Sigmoid colon (tissue), 7 donors: ENCODE data around the gene OPA3. TPM values are rescaled to one million over a fixed set of nuclear protein-coding genes. Genes with fewer than 3 reads are reported as not detected.

Experiments used
- DNase-seq: peaks from one replicate; pipeline ENCODE4 v3.0.0-alpha.2; 2019
- H3K27ac ChIP-seq, 4 donors: fragments of 200-600 bp; sonication (generic); one replicate each; pipeline ENCODE4 v1.5.1; 2016 to 2019; ENCODE audit warnings: mild to moderate bottlenecking in 1 of 4
- H3K27me3 ChIP-seq, 3 donors: fragments of 200-600 bp; sonication (generic); one replicate each; pipeline ENCODE4 v1.5.1; 2019; ENCODE audit warnings: mild to moderate bottlenecking in 1 of 3
- H3K36me3 ChIP-seq, 4 donors: fragments of 200-600 bp; sonication (generic); one replicate each; pipeline ENCODE4 v1.5.1; 2016 to 2019
- H3K4me1 ChIP-seq, 4 donors: fragments of 200-600 bp; sonication (generic); one replicate each; pipeline ENCODE4 v1.5.1; 2017 to 2019
- H3K4me3 ChIP-seq, 4 donors: fragments of 200-600 bp; sonication (generic); one replicate each; pipeline ENCODE4 v1.5.1; 2017 to 2019; ENCODE audit warnings: mild to moderate bottlenecking in 2 of 4, moderate library complexity in 1 of 4
- H3K9me3 ChIP-seq, 4 donors: fragments of 200-600 bp in 3 of 4; sonication (generic) in 3 of 4; one replicate each; pipeline versions ENCODE4 v1.5.1 to v1.6.1; 2013 to 2019
- CTCF ChIP-seq, 4 experiments: fragments of 450-650 bp in 3 of 4; fragments of 200-600 bp in 1 of 4; IDR thresholded peaks; one replicate each; pipeline ENCODE4 v1.5.1; 2016 to 2019; ENCODE audit warnings: antibody characterized with exemption in 4 of 4, mild to moderate bottlenecking in 3 of 4, moderate library complexity in 2 of 4
- EP300 ChIP-seq, 4 donors: sonication (generic); formaldehyde crosslinking; IDR thresholded peaks; one replicate each; pipeline ENCODE4 v1.6.1; 2017; ENCODE audit warnings: antibody characterized with exemption in 4 of 4
- POLR2A ChIP-seq, 2 donors: fragments of 450-650 bp; IDR thresholded peaks; one replicate each; pipeline ENCODE4 v1.6.1; 2016; ENCODE audit warnings: antibody characterized with exemption in 2 of 2, mild to moderate bottlenecking in 2 of 2, moderate library complexity in 2 of 2
- POLR2AphosphoS5 ChIP-seq, 4 donors: sonication (generic); formaldehyde crosslinking; IDR thresholded peaks; one replicate each; pipeline ENCODE4 v1.6.1; 2017; ENCODE audit warnings: antibody characterized with exemption in 4 of 4
- whole genome bisulfite sequencing, 2 donors: extraction: QIAGEN DNeasy Blood & Tissue Kit; methylation state at CpG; one replicate each; pipeline ENCODE4 v1.1.7; 2013; 5-methylcytosine and 5-hydroxymethylcytosine counted together
- intact Hi-C: fragments of 100-400 bp; cut with DNase I; formaldehyde crosslinking; loops from one replicate; pipeline ENCODE4 v1.15.1; 2023
- polyA plus RNA-seq, 3 donors: library from polyadenylated mRNA; stranded (reverse); fragments of 200-250 nt; gene quantifications; one replicate each; pipeline ENCODE4 v1.2.3, GENCODE V29; 2013
- total RNA-seq, 4 donors: library from RNA; depleted of rRNA; stranded (reverse); fragments of >200 nt; gene quantifications; one replicate each; pipeline ENCODE4 v1.1.0, GENCODE V29; 2016
- donor health status: healthy with polysubstance abuse.
- donor health status: Bipolar disorder and iron deficiency.
- donor health status: healthy.

The OPA3 gene
- total and polyA plus RNA-seq, 7 donors, result 3.0 to 11.3 (median 7.2) TPM

DNA sequence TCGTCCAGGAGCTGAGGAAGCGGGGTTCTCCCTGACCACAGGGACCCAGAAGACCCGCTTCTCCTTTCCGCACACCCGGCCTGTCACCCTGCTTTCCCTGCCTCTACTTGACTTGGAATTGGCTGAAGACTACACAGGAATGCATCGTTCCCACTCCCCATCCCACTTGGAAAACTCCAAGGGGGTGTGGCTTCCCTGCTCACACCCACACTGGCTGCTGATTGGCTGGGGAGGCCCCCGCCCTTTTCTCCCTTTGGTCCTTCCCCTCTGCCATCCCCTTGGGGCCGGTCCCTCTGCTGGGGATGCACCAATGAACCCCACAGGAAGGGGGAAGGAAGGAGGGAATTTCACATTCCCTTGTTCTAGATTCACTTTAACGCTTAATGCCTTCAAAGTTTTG is 58.5 kb downstream of the OPA3 start:
- peak; percentile 83 for DNase-seq
- Histone ChIP-seq H3K27me3 (peaks cover 0 to 11% (median 0%) of the 10 kb centered on the region in 3 donors), H3K27ac (peak overlapping the region in 3 of 4 donors; percentile 3 to 47 (median 42)), H3K4me3 (no peak overlapping the region), H3K4me1 (peaks cover 0 to 23% (median 20%) of the 10 kb centered on the region in 4 donors), H3K9me3 (no peaks in the 10 kb centered on the region), H3K36me3 (peaks cover 26 to 64% (median 45%) of the 10 kb centered on the region in 4 donors)
- TF ChIP-seq POLR2AphosphoS5 (IDR thresholded peaks at IDR 0.05), result peak in 1 of 4 donors; percentile 19
- TF ChIP-seq POLR2A (IDR thresholded peaks at IDR 0.05), result no peak
- TF ChIP-seq EP300 (IDR thresholded peaks at IDR 0.05), result no peak
- intact Hi-C loops, result loop anchor here (5.0 kb wide), 1 partner anchor 41 kb away; no protein-coding TSS in a partner anchor
- WGBS, 2 donors, result 74 to 76% methylated on average over 9 of the region's 9 CpGs

DNA sequence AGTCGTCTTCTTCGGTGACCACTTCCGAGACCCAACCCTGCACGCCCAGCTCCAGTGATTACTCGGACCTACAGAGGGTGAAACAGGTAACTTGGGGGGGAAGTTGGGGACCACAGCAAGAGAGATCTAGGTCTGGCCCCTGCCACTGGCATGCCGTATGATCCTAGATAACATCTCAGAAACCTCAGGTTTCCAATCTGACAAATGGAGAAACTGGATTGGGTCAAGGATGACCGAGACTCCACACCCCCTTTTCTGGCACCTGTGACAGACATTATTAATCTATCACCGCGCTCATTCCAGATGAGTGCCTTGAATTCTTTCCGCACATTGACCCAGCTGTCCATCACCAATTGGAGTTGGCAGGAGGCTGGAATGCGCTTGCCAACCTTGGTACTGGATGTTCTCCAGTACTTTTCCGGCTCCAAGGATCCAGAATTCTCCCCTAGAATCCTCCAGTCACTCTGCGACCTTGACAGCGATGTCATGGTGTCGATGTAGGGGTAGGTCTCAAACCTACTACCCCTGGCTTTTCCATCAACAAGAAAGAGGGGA is 60.0 kb downstream of the OPA3 start:
- peaks cover 32 to 79% (median 58%) of the 10 kb centered on the region in 4 donors for H3K36me3 ChIP-seq
- TF ChIP-seq POLR2A (IDR thresholded peaks at IDR 0.05) (no peak), CTCF (IDR thresholded peaks at IDR 0.05) (no peak), EP300 (IDR thresholded peaks at IDR 0.05) (no peak), POLR2AphosphoS5 (IDR thresholded peaks at IDR 0.05) (no peak)
- H3K4me3 ChIP-seq, result no peak overlapping the region
- WGBS, 2 donors, result 92 to 95% methylated on average over 15 of the region's 15 CpGs
- no peaks in the 10 kb centered on the region for H3K9me3 ChIP-seq
- intact Hi-C loops, result loop anchor here (5.0 kb wide), 2 partner anchors 33 to 43 kb away; no protein-coding TSS in a partner anchor
- H3K27me3 ChIP-seq, result peaks cover 0 to 3% (median 0%) of the 10 kb centered on the region in 3 donors
- DNase-seq, result no peak
- H3K4me1 ChIP-seq, result peaks cover 0 to 22% (median 20%) of the 10 kb centered on the region in 4 donors
- H3K27ac ChIP-seq, result peak overlapping the region; percentile 3 to 47 (median 38)

DNA sequence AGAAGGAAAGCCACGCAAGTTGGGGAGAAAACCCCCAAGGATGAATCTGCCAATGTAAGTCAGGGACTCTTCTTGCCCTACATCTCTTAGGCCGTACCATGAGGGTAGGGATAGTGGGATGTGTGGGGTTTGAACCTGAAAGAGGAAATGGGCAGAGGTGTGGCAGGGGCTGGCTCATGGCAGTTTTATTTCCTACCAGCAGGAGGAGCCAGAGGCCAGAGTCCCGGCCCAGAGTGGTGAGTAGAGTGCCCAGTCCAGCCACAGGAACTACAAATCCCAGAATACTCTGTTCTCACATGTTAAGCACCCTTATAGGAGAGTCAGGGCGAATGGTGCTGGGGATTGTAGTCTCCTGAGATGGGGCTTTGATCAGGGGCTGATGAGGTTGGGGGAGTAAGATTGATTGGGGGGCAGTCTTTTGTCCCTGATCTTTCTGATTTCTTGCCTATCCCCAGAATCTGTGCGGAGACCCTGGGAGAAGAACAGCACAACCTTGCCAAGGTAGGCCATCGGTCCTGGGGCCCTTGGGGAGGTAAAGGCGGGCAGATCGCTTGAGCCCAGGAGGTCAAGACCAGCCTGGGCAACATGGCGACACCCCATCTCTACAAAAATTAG is 60.9 kb downstream of the OPA3 start:
- TF ChIP-seq CTCF (IDR thresholded peaks at IDR 0.05) (peak; percentile 83 to 96 (median 92)), POLR2AphosphoS5 (IDR thresholded peaks at IDR 0.05) (peak in 1 of 4 donors; percentile 6), POLR2A (IDR thresholded peaks at IDR 0.05) (no peak), EP300 (IDR thresholded peaks at IDR 0.05) (no peak)
- intact Hi-C loops, result loop anchor here (1.0 to 5.0 kb wide), 2 partner anchors 34 to 120 kb away; no protein-coding TSS in a partner anchor
- 61 to 71% methylated on average over 9 of the region's 9 CpGs for WGBS, 2 donors
- Histone ChIP-seq H3K9me3 (no peaks in the 10 kb centered on the region), H3K4me3 (no peak overlapping the region), H3K27me3 (no peaks in the 10 kb centered on the region), H3K4me1 (peaks cover 0 to 13% (median 11%) of the 10 kb centered on the region in 4 donors), H3K36me3 (peaks cover 32 to 88% (median 65%) of the 10 kb centered on the region in 4 donors), H3K27ac (peak overlapping the region; percentile 30 to 54 (median 47))
- DNase-seq, result peak; percentile 92

- Histone ChIP-seq H3K4me1 (no peaks in the 10 kb centered on the region), H3K27me3 (no peaks in the 10 kb centered on the region), H3K4me3 (no peak overlapping the region), H3K27ac (peak overlapping the region in 2 of 4 donors; percentile 8 to 16), H3K36me3 (peaks cover 32 to 100% (median 78%) of the 10 kb centered on the region in 4 donors), H3K9me3 (no peaks in the 10 kb centered on the region)
- no peak for TF ChIP-seq CTCF (IDR thresholded peaks at IDR 0.05)
- TF ChIP-seq POLR2AphosphoS5 (IDR thresholded peaks at IDR 0.05), result no peak
- no peak for TF ChIP-seq EP300 (IDR thresholded peaks at IDR 0.05)
- WGBS, 2 donors, result 86 to 88% methylated on average over 24 of the region's 24 CpGs
- DNase-seq, result no peak
- intact Hi-C loops, result loop anchor here (5.0 kb wide), 1 partner anchor 35 kb away; no protein-coding TSS in a partner anchor
Observed at GRCh38 chr19:45522010-45522941, 62.3 kb downstream of the OPA3 start.
